SK-N-SH treated with all-trans-retinoic acid at 6 μM for 48 hours (cell line): ENCODE results near the gene KCNJ16.

Experiments
- CREB5 ChIP-seq: fragments of 250-450 bp; sonication (Bioruptor Pico); IDR thresholded peaks from 2 replicates; pipeline ENCODE4 v1.5.1; 2020; ENCODE audit warnings: low read depth, mild to moderate bottlenecking, moderate library complexity
- CSDC2 ChIP-seq: fragments of 250-450 bp; sonication (Bioruptor Pico); IDR thresholded peaks from 2 replicates; pipeline ENCODE4 v1.5.0; 2020; ENCODE audit warnings: mild to moderate bottlenecking, moderate library complexity

DNA sequence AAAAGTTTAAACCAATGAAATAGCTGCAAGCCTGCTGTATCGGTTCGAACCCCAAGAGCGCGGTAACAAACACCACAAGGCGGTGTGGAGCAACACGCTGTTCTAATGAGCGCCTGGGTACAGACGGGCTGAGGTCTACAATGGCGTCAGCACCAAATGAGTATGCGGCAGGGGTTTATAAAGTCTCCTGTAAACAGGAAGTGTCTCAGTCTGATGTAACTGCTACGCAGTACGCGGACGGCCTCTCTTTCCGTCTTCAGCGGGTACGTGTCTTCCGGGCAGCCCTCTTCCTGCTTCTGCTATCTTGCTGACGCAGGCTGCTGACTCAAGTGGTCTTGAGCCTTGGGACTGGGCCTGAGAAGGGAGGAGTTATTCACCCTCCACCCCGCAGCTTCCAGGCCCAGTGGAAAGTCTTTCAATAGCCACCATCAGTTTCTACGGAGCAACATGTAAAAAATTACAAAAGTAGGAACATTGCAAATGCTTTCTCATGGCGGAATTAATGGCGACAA is 53.8 kb downstream of the KCNJ16 start:
- no peak for TF ChIP-seq CREB5 (CRISPR knock-in tag)
- no peak for TF ChIP-seq CSDC2 (CRISPR knock-in tag)
